ENCODE measurements around the gene KDM4F.

KDM4F gene

DNA sequence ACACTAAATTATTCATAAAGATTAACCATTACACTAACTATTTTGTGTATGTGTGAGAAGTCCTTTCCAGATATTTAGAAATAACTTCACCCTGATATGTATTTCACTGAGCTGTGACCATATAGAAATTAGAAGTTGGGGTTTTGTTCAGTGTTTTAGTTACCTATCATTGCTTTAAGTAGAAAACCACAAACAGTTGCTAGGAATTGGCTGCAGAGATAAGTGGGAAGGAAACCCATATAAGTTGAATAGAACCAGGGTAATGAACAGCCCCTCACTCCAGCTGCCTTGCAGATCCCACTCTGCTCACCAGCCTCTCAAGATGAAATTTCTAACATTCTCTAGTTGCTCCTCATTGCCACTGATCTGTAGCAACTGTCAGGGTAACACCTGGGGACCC lies 27.8 kb downstream of the KDM4F start:
- TF ChIP-seq GLIS3 (CRISPR knock-in tag; IDR thresholded peaks at IDR 0.05) (no peak), ZNF8 (CRISPR knock-in tag; IDR thresholded peaks at IDR 0.05) (no peak), ARNTL (CRISPR knock-in tag; IDR thresholded peaks at IDR 0.05; ENCODE audit: borderline replicate concordance, low read depth) (no peak), ZC3H10 (CRISPR knock-in tag; IDR thresholded peaks at IDR 0.05) (no peak), ZFP3 (CRISPR knock-in tag; IDR thresholded peaks at IDR 0.05) (no peak), PPARA (CRISPR knock-in tag; IDR thresholded peaks at IDR 0.05; ENCODE audit: borderline replicate concordance) (no peak), CSDC2 (CRISPR knock-in tag; IDR thresholded peaks at IDR 0.05) (no peak), SNAI2 (CRISPR knock-in tag; IDR thresholded peaks at IDR 0.05) (no peak), TCF4 (CRISPR knock-in tag; IDR thresholded peaks at IDR 0.05; ENCODE audit: borderline replicate concordance) (no peak), TOX (CRISPR knock-in tag; IDR thresholded peaks at IDR 0.05; ENCODE audit: borderline replicate concordance) (no peak), ISL1 (CRISPR knock-in tag; IDR thresholded peaks at IDR 0.05) (no peak)
- TF ChIP-seq, protein P1, sequence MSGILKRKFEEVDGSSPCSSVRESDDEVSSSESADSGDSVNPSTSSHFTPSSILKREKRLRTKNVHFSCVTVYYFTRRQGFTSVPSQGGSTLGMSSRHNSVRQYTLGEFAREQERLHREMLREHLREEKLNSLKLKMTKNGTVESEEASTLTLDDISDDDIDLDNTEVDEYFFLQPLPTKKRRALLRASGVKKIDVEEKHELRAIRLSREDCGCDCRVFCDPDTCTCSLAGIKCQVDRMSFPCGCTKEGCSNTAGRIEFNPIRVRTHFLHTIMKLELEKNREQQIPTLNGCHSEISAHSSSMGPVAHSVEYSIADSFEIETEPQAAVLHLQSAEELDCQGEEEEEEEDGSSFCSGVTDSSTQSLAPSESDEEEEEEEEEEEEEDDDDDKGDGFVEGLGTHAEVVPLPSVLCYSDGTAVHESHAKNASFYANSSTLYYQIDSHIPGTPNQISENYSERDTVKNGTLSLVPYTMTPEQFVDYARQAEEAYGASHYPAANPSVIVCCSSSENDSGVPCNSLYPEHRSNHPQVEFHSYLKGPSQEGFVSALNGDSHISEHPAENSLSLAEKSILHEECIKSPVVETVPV (CRISPR knock-in tag; IDR thresholded peaks at IDR 0.05): no peak
- TF ChIP-seq, protein P2, sequence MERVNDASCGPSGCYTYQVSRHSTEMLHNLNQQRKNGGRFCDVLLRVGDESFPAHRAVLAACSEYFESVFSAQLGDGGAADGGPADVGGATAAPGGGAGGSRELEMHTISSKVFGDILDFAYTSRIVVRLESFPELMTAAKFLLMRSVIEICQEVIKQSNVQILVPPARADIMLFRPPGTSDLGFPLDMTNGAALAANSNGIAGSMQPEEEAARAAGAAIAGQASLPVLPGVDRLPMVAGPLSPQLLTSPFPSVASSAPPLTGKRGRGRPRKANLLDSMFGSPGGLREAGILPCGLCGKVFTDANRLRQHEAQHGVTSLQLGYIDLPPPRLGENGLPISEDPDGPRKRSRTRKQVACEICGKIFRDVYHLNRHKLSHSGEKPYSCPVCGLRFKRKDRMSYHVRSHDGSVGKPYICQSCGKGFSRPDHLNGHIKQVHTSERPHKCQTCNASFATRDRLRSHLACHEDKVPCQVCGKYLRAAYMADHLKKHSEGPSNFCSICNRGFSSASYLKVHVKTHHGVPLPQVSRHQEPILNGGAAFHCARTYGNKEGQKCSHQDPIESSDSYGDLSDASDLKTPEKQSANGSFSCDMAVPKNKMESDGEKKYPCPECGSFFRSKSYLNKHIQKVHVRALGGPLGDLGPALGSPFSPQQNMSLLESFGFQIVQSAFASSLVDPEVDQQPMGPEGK (CRISPR knock-in tag; IDR thresholded peaks at IDR 0.05; ENCODE audit: borderline replicate concordance): no peak
- TF ChIP-seq, protein P3, sequence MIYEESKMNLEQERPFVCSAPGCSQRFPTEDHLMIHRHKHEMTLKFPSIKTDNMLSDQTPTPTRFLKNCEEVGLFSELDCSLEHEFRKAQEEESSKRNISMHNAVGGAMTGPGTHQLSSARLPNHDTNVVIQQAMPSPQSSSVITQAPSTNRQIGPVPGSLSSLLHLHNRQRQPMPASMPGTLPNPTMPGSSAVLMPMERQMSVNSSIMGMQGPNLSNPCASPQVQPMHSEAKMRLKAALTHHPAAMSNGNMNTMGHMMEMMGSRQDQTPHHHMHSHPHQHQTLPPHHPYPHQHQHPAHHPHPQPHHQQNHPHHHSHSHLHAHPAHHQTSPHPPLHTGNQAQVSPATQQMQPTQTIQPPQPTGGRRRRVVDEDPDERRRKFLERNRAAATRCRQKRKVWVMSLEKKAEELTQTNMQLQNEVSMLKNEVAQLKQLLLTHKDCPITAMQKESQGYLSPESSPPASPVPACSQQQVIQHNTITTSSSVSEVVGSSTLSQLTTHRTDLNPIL (CRISPR knock-in tag; IDR thresholded peaks at IDR 0.05; ENCODE audit: low read depth): no peak
- TF ChIP-seq, protein P4, sequence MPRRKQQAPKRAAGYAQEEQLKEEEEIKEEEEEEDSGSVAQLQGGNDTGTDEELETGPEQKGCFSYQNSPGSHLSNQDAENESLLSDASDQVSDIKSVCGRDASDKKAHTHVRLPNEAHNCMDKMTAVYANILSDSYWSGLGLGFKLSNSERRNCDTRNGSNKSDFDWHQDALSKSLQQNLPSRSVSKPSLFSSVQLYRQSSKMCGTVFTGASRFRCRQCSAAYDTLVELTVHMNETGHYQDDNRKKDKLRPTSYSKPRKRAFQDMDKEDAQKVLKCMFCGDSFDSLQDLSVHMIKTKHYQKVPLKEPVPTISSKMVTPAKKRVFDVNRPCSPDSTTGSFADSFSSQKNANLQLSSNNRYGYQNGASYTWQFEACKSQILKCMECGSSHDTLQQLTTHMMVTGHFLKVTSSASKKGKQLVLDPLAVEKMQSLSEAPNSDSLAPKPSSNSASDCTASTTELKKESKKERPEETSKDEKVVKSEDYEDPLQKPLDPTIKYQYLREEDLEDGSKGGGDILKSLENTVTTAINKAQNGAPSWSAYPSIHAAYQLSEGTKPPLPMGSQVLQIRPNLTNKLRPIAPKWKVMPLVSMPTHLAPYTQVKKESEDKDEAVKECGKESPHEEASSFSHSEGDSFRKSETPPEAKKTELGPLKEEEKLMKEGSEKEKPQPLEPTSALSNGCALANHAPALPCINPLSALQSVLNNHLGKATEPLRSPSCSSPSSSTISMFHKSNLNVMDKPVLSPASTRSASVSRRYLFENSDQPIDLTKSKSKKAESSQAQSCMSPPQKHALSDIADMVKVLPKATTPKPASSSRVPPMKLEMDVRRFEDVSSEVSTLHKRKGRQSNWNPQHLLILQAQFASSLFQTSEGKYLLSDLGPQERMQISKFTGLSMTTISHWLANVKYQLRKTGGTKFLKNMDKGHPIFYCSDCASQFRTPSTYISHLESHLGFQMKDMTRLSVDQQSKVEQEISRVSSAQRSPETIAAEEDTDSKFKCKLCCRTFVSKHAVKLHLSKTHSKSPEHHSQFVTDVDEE (CRISPR knock-in tag; IDR thresholded peaks at IDR 0.05): no peak
- no peak for ATAC-seq

DNA sequence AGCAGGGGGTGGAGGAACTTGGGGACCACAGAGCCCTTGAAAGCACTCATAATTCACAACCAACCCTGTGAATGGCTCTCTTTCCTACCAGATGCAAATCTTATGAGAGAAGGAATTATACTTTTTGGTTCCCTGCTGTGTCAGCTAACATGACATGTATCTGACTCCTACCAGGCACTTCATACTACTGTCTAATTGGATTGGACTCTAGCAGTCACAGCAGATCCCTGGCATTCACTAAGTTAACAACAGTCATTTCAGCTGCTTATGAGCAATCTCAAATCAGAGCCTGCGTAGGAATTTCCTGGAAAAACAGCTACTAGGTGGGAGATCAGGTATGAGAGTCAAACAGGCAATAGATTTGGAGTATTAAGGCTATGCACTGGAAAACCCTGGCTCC lies 29.3 kb downstream of the KDM4F start:
- no peak for ATAC-seq
- TF ChIP-seq, protein P2 (CRISPR knock-in tag; IDR thresholded peaks at IDR 0.05; ENCODE audit: borderline replicate concordance): no peak
- TF ChIP-seq ZNF70 (CRISPR knock-in tag; IDR thresholded peaks at IDR 0.05) (no peak), ZNF8 (CRISPR knock-in tag; IDR thresholded peaks at IDR 0.05) (no peak), ZNF565 (CRISPR knock-in tag; conservative IDR thresholded peaks at IDR 0.05; ENCODE audit: low read depth) (no peak), ZFP3 (CRISPR knock-in tag; IDR thresholded peaks at IDR 0.05) (no peak), CSDC2 (CRISPR knock-in tag; IDR thresholded peaks at IDR 0.05) (no peak)

DNA sequence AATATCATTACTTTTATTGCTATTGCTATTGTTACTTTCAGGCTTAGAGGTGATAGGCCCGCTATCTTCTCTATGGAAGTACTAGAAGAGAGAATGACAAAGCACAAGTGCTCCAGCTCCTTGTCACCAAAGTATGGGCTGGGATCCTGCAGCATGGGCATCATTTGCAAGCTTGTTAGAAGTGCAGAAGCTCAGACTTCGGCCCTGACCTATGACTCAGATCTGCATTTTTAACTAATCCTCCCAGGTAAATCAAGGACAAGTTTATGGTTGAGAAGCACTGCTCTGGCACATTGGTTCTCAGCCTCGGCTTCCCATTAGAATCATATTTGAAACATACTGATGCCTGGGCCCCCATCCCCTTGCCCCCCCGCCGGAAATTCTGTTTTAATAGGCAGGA lies 31.8 kb downstream of the KDM4F start:
- TF ChIP-seq, protein P2 (CRISPR knock-in tag; IDR thresholded peaks at IDR 0.05; ENCODE audit: borderline replicate concordance): no peak
- TF ChIP-seq ZC3H10 (CRISPR knock-in tag; IDR thresholded peaks at IDR 0.05) (no peak), ZNF8 (CRISPR knock-in tag; IDR thresholded peaks at IDR 0.05) (no peak), ARNTL (CRISPR knock-in tag; IDR thresholded peaks at IDR 0.05; ENCODE audit: borderline replicate concordance, low read depth) (no peak), OSR1 (CRISPR knock-in tag; IDR thresholded peaks at IDR 0.05) (no peak), BACH2 (CRISPR knock-in tag; IDR thresholded peaks at IDR 0.05; ENCODE audit: borderline replicate concordance) (no peak), TOX (CRISPR knock-in tag; IDR thresholded peaks at IDR 0.05; ENCODE audit: borderline replicate concordance) (no peak), TCF4 (CRISPR knock-in tag; IDR thresholded peaks at IDR 0.05; ENCODE audit: borderline replicate concordance) (no peak), CSDC2 (CRISPR knock-in tag; IDR thresholded peaks at IDR 0.05) (no peak), SNAI2 (CRISPR knock-in tag; IDR thresholded peaks at IDR 0.05) (no peak), ISL1 (CRISPR knock-in tag; IDR thresholded peaks at IDR 0.05) (no peak), ZNF70 (CRISPR knock-in tag; IDR thresholded peaks at IDR 0.05) (no peak), PPARA (CRISPR knock-in tag; IDR thresholded peaks at IDR 0.05; ENCODE audit: borderline replicate concordance) (no peak)
- TF ChIP-seq, protein P5, sequence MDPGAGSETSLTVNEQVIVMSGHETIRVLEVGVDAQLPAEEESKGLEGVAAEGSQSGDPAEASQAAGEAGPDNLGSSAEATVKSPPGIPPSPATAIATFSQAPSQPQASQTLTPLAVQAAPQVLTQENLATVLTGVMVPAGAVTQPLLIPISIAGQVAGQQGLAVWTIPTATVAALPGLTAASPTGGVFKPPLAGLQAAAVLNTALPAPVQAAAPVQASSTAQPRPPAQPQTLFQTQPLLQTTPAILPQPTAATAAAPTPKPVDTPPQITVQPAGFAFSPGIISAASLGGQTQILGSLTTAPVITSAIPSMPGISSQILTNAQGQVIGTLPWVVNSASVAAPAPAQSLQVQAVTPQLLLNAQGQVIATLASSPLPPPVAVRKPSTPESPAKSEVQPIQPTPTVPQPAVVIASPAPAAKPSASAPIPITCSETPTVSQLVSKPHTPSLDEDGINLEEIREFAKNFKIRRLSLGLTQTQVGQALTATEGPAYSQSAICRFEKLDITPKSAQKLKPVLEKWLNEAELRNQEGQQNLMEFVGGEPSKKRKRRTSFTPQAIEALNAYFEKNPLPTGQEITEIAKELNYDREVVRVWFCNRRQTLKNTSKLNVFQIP (CRISPR knock-in tag; IDR thresholded peaks at IDR 0.05; ENCODE audit: borderline replicate concordance, low read depth): no peak
- TF ChIP-seq, protein P1 (CRISPR knock-in tag; IDR thresholded peaks at IDR 0.05): no peak
- ATAC-seq: no peak
